ENCODE results near the gene LHX1. TPM values are rescaled to one million over a fixed set of nuclear protein-coding genes. Genes with fewer than 3 reads are reported as not detected.

Gene LHX1
- polyA plus RNA-seq, 1 donor (not counting 4 experiments of a cell fraction or from before 2014, with no cell fraction given) = 0.35 TPM

DNA sequence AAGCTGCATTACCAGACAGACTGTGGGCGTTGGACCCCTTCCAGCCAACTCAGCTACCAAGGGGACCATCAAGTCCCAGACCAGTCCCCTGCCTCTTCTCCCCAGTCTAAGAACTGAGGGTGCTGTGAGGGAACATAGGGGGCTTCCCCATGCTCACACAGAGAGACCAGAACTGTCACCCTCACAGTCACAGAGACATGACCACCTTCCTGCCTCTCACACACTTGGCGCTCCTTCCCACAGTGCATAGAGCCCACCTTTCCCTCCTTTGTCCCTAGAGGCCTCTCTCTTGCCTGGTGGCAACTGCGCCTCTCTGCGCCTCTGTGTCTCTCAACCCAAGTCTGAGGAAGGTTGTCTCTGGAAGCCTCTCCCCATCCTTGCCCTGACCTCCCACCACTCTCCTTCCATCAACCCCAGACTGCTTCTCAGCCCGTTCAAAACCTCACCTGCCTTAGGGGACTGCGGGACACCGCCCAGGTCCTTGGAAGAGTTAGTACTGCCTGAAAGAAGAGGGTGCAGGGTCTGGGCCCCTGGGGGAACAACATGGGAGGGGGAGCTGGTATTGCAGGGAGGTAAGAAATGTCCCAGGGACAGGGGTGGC lies 6.1 kb upstream of the LHX1 start:
- no peaks in the 10 kb centered on the region for H3K9me3 ChIP-seq (ENCODE audit: control insufficient read depth, low read depth, low read length)
- no peak overlapping the region for H3K4me3 ChIP-seq (ENCODE audit: control insufficient read depth in 2 of 3, extremely low read depth in 1 of 3, insufficient read depth in 2 of 3, low read depth in 1 of 3, low read length in 3 of 3)
- TF ChIP-seq EZH2 (IDR thresholded peaks at IDR 0.05; ENCODE audit: low read length) = no peak
- TF ChIP-seq, protein P1, sequence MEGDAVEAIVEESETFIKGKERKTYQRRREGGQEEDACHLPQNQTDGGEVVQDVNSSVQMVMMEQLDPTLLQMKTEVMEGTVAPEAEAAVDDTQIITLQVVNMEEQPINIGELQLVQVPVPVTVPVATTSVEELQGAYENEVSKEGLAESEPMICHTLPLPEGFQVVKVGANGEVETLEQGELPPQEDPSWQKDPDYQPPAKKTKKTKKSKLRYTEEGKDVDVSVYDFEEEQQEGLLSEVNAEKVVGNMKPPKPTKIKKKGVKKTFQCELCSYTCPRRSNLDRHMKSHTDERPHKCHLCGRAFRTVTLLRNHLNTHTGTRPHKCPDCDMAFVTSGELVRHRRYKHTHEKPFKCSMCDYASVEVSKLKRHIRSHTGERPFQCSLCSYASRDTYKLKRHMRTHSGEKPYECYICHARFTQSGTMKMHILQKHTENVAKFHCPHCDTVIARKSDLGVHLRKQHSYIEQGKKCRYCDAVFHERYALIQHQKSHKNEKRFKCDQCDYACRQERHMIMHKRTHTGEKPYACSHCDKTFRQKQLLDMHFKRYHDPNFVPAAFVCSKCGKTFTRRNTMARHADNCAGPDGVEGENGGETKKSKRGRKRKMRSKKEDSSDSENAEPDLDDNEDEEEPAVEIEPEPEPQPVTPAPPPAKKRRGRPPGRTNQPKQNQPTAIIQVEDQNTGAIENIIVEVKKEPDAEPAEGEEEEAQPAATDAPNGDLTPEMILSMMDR (optimal IDR thresholded peaks at IDR 0.05 in 1 of 3, IDR thresholded peaks at IDR 0.05 in 1 of 3, conservative IDR thresholded peaks at IDR 0.05 in 1 of 3; ENCODE audit: extremely low read depth in 1 of 3, insufficient read depth in 2 of 3, low read length in 3 of 3) = no peak
- DNase-seq (ENCODE audit: low read depth, low spot score) = no peak
- H3K79me2 ChIP-seq (ENCODE audit: control insufficient read depth, insufficient read depth, low read length) = no peaks in the 10 kb centered on the region
- no peak overlapping the region for H2AFZ ChIP-seq (ENCODE audit: control insufficient read depth, low read length)
- no peaks in the 10 kb centered on the region for H4K20me1 ChIP-seq (ENCODE audit: control insufficient read depth, extremely low read depth, insufficient read depth, low read length)
- H3K27ac ChIP-seq (ENCODE audit: control insufficient read depth, insufficient read depth, low read length) = no peak overlapping the region
- H3K4me2 ChIP-seq (ENCODE audit: control insufficient read depth, extremely low read depth, insufficient read depth, low read depth, low read length) = no peak overlapping the region
- H3K36me3 ChIP-seq (ENCODE audit: control insufficient read depth in 2 of 2, extremely low read depth in 1 of 2, insufficient read depth in 2 of 2, low read length in 2 of 2) = no peaks in the 10 kb centered on the region
- FAIRE-seq = no peak
- no peak overlapping the region for H3K9ac ChIP-seq (ENCODE audit: control insufficient read depth, extremely low read depth, insufficient read depth, low read length)
- no peaks in the 10 kb centered on the region for H3K9me1 ChIP-seq (ENCODE audit: control insufficient read depth, extremely low read depth, insufficient read depth, low read length)
- H3K4me1 ChIP-seq (ENCODE audit: control insufficient read depth, extremely low read depth, insufficient read depth, low read length) = peaks cover 41% of the 10 kb centered on the region
- dilution Hi-C loops (cut with MboI; ENCODE audit: extremely low pct_ligation_motif_present, low sequenced_read_pairs) = no loop called here
- peaks cover 71% of the 10 kb centered on the region for H3K27me3 ChIP-seq (ENCODE audit: control insufficient read depth, extremely low read depth, insufficient read depth, low read length)

DNA sequence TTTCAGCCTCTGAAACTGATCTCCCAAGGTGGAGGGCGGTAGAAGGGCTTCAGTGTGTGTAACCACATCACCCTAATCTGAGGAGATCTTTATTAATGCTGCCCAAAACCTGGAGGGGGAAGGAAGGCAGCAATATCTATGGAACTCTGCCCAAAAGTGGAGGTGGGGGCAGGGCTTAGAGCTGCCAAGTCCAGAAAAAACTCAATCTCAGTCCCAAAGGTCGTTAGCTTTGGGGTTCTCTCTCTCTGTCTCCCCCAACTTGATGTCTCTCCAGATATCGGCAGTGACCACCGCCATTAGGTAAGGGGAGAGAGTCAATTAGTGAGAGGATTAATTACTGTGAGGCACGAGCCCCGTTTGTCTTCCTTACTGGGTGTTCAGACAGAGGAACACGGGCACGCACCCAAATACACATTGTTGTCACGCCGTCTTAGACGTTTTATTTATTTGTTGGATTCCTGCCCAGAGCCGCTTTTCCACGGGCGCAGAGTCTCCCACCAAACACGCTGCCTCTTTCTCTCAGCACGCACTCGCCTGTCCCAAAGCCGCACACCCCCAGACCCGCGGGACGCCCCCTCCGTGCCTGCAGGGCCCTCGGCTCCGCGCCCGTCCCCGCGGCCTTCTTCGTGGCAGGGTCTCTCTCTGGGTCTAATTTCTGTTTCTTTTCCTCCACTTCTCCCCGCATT lies 5.4 kb upstream of the LHX1 start:
- no peaks in the 10 kb centered on the region for H3K9me3 ChIP-seq (ENCODE audit: control insufficient read depth, low read depth, low read length)

More for the DNA sequence above, 5.4 kb upstream of the LHX1 start:
- Histone ChIP-seq H3K9me1 (ENCODE audit: control insufficient read depth, extremely low read depth, insufficient read depth, low read length) (no peaks in the 10 kb centered on the region), H2AFZ (ENCODE audit: control insufficient read depth, low read length) (no peak overlapping the region), H4K20me1 (ENCODE audit: control insufficient read depth, extremely low read depth, insufficient read depth, low read length) (no peaks in the 10 kb centered on the region), H3K4me2 (ENCODE audit: control insufficient read depth, extremely low read depth, insufficient read depth, low read depth, low read length) (peak overlapping the region; percentile 50), H3K27me3 (ENCODE audit: control insufficient read depth, extremely low read depth, insufficient read depth, low read length) (peaks cover 78% of the 10 kb centered on the region), H3K9ac (ENCODE audit: control insufficient read depth, extremely low read depth, insufficient read depth, low read length) (peak overlapping the region; percentile 22), H3K79me2 (ENCODE audit: control insufficient read depth, insufficient read depth, low read length) (no peaks in the 10 kb centered on the region), H3K4me1 (ENCODE audit: control insufficient read depth, extremely low read depth, insufficient read depth, low read length) (peaks cover 43% of the 10 kb centered on the region), H3K36me3 (ENCODE audit: control insufficient read depth in 2 of 2, extremely low read depth in 1 of 2, insufficient read depth in 2 of 2, low read length in 2 of 2) (no peaks in the 10 kb centered on the region), H3K27ac (ENCODE audit: control insufficient read depth, insufficient read depth, low read length) (no peak overlapping the region), H3K4me3 (ENCODE audit: control insufficient read depth in 2 of 3, extremely low read depth in 1 of 3, insufficient read depth in 2 of 3, low read depth in 1 of 3, low read length in 3 of 3) (peak overlapping the region in 1 of 3 experiments; percentile 23)
- TF ChIP-seq, protein P1 (optimal IDR thresholded peaks at IDR 0.05 in 1 of 3, IDR thresholded peaks at IDR 0.05 in 1 of 3, conservative IDR thresholded peaks at IDR 0.05 in 1 of 3; ENCODE audit: extremely low read depth in 1 of 3, insufficient read depth in 2 of 3, low read length in 3 of 3) = no peak
- peak; percentile 87 for TF ChIP-seq EZH2 (IDR thresholded peaks at IDR 0.05; ENCODE audit: low read length)
- DNase-seq (ENCODE audit: low read depth, low spot score) = no peak
- dilution Hi-C loops (cut with MboI; ENCODE audit: extremely low pct_ligation_motif_present, low sequenced_read_pairs) = no loop called here
- FAIRE-seq = no peak
